Progenitor cell of endocrine pancreas (in vitro differentiated cells): ENCODE results near the gene PAOX. TPM values are rescaled to one million over a fixed set of nuclear protein-coding genes. Genes with fewer than 3 reads are reported as not detected.

ENCODE experiments used
- DNase-seq: peaks from one replicate; pipeline ENCODE4 v3.0.0; 2021; ENCODE audit warnings: low spot score; ENCODE audit not compliant: unreplicated experiment
- H3K27ac Mint-ChIP-seq: 2 replicates; pipeline ENCODE4 v1.8.0; 2021; ENCODE audit warnings: mild to moderate bottlenecking, moderate library complexity, mixed read lengths
- H3K27me3 Mint-ChIP-seq: 2 replicates; pipeline ENCODE4 v1.8.0; 2021; ENCODE audit warnings: mixed read lengths
- H3K36me3 Mint-ChIP-seq: 2 replicates; pipeline ENCODE4 v1.8.0; 2022; ENCODE audit warnings: mixed read lengths; ENCODE audit not compliant: insufficient read depth
- H3K4me1 Mint-ChIP-seq: 2 replicates; pipeline ENCODE4 v1.8.0; 2021; ENCODE audit warnings: low read depth, mixed read lengths
- H3K4me3 Mint-ChIP-seq: 2 replicates; pipeline ENCODE4 v1.8.0; 2021; ENCODE audit warnings: low read depth, mild to moderate bottlenecking, moderate library complexity, mixed read lengths
- H3K9me3 Mint-ChIP-seq: 2 replicates; pipeline ENCODE4 v1.8.0; 2021; ENCODE audit warnings: low read depth, mixed read lengths
- CTCF ChIP-seq: fragments of 200-600 bp; sonication (generic); IDR thresholded peaks from one replicate; pipeline ENCODE4 v1.5.0; 2021; ENCODE audit warnings: antibody characterized with exemption, mild to moderate bottlenecking; ENCODE audit not compliant: unreplicated experiment
- total RNA-seq: library from RNA; stranded (reverse); gene quantifications from 2 replicates; pipeline ENCODE4 v1.2.1, GENCODE V29; 2021

Gene PAOX
- total RNA-seq, 1 donor from 2014 or later = 11.9 TPM

- Mint-ChIP-seq H3K36me3 (peaks cover 21% of the 10 kb centered on the region), H3K4me1 (no peaks in the 10 kb centered on the region), H3K27ac (no peak overlapping the region), H3K9me3 (peaks cover 11% of the 10 kb centered on the region), H3K4me3 (no peak overlapping the region), H3K27me3 (peaks cover 8% of the 10 kb centered on the region)
- DNase-seq = no peak
- TF ChIP-seq CTCF = no peak
Observed at GRCh38 chr10:133419211-133419950, 40.3 kb downstream of the PAOX start.

- Mint-ChIP-seq H3K27ac (no peak overlapping the region), H3K9me3 (peaks cover 11% of the 10 kb centered on the region), H3K4me3 (no peak overlapping the region), H3K27me3 (peaks cover 8% of the 10 kb centered on the region), H3K4me1 (no peaks in the 10 kb centered on the region), H3K36me3 (peaks cover 17% of the 10 kb centered on the region)
- no peak for TF ChIP-seq CTCF
- no peak for DNase-seq
Observed at GRCh38 chr10:133420028-133420427, 41.0 kb downstream of the PAOX start.

- no peak for DNase-seq
- no peak for TF ChIP-seq CTCF
- Mint-ChIP-seq H3K4me1 (no peaks in the 10 kb centered on the region), H3K9me3 (peaks cover 6% of the 10 kb centered on the region), H3K27me3 (peaks cover 8% of the 10 kb centered on the region), H3K36me3 (peaks cover 11% of the 10 kb centered on the region), H3K4me3 (no peak overlapping the region), H3K27ac (no peak overlapping the region)
Observed at GRCh38 chr10:133420579-133420978, 41.5 kb downstream of the PAOX start.

GRCh38 chr10:133421336-133422222, 42.5 kb downstream of the PAOX start:
- DNase-seq = no peak
- H3K4me1 Mint-ChIP-seq = no peaks in the 10 kb centered on the region
- TF ChIP-seq CTCF = no peak
- no peaks in the 10 kb centered on the region for H3K9me3 Mint-ChIP-seq
- no peak overlapping the region for H3K4me3 Mint-ChIP-seq
- no peak overlapping the region for H3K27ac Mint-ChIP-seq
- H3K27me3 Mint-ChIP-seq = peaks cover 8% of the 10 kb centered on the region
- peaks cover 6% of the 10 kb centered on the region for H3K36me3 Mint-ChIP-seq

GRCh38 chr10:133422223-133422806, 43.3 kb downstream of the PAOX start:
- no peak overlapping the region for H3K4me3 Mint-ChIP-seq

More at GRCh38 chr10:133422223-133422806, 43.3 kb downstream of the PAOX start:
- no peaks in the 10 kb centered on the region for H3K9me3 Mint-ChIP-seq
- peaks cover 6% of the 10 kb centered on the region for H3K36me3 Mint-ChIP-seq
- H3K27ac Mint-ChIP-seq = peak overlapping the region; percentile 52
- H3K4me1 Mint-ChIP-seq = no peaks in the 10 kb centered on the region
- H3K27me3 Mint-ChIP-seq = peaks cover 8% of the 10 kb centered on the region
- DNase-seq = no peak
- no peak for TF ChIP-seq CTCF
